Activated CD4-positive, alpha-beta T cell treated with anti-CD3 and anti-CD28 coated beads, Interleukin-2, amount 10 ng/mL, durations not matched to agents 24 days and 14 days (primary cell): ENCODE data around the gene ANKFY1. TPM values are rescaled to one million over a fixed set of nuclear protein-coding genes. Genes with fewer than 3 reads are reported as not detected.

Experiments
- DNase-seq: peaks from one replicate; pipeline ENCODE4 v3.0.0; 2022
- H3K27ac Mint-ChIP-seq: one replicate; pipeline ENCODE4 v1.8.0; 2022; ENCODE audit warnings: mild to moderate bottlenecking, mixed read lengths
- H3K27me3 Mint-ChIP-seq: one replicate; pipeline ENCODE4 v1.8.0; 2022; ENCODE audit warnings: mixed read lengths
- H3K36me3 Mint-ChIP-seq: one replicate; pipeline ENCODE4 v1.8.0; 2022; ENCODE audit warnings: low read depth, mild to moderate bottlenecking, mixed read lengths
- H3K4me1 Mint-ChIP-seq: one replicate; pipeline ENCODE4 v1.8.0; 2021; ENCODE audit warnings: mixed read lengths
- H3K4me3 Mint-ChIP-seq: one replicate; pipeline ENCODE4 v1.8.0; 2022; ENCODE audit warnings: mild to moderate bottlenecking, moderate library complexity, mixed read lengths
- H3K9me3 Mint-ChIP-seq: one replicate; pipeline ENCODE4 v1.8.0; 2021; ENCODE audit warnings: mixed read lengths
- intact Hi-C: fragments of 100-400 bp; cut with micrococcal nuclease; formaldehyde crosslinking; loops from one replicate; pipeline ENCODE4 v1.15.1; 2023
- total RNA-seq: library from RNA; stranded (reverse); gene quantifications from 2 replicates; pipeline ENCODE4 v1.2.3, GENCODE V29; 2022

The ANKFY1 gene
- total RNA-seq, 1 donor from 2014 or later: 53.1 TPM

DNA sequence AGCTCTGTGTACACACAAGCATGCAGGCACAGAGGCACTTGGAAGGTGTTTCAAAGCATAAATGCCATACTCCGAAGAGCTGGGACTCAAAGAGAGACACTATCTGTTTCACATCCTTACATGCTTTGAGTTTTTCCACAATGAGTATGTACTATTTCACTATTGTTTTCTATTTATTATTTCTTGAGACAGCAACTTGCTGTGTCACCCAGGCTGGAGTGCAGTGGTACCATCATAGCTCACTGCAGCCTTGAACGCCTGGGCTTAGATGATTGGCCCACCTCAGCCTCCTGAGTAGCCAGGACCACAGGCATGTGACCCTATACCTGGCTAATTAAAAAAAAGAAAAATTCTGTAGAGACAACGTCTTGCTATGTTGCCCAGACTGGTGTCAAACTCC is 89.2 kb downstream of the ANKFY1 start:
- peak overlapping the region; percentile 88 for H3K27ac Mint-ChIP-seq
- H3K36me3 Mint-ChIP-seq: peaks cover 76% of the 10 kb centered on the region
- no peak for DNase-seq
- no peaks in the 10 kb centered on the region for H3K27me3 Mint-ChIP-seq
- H3K4me3 Mint-ChIP-seq: peak overlapping the region; percentile 31
- intact Hi-C loops: no loop called here
- H3K4me1 Mint-ChIP-seq: peaks cover 51% of the 10 kb centered on the region
- no peaks in the 10 kb centered on the region for H3K9me3 Mint-ChIP-seq

DNA sequence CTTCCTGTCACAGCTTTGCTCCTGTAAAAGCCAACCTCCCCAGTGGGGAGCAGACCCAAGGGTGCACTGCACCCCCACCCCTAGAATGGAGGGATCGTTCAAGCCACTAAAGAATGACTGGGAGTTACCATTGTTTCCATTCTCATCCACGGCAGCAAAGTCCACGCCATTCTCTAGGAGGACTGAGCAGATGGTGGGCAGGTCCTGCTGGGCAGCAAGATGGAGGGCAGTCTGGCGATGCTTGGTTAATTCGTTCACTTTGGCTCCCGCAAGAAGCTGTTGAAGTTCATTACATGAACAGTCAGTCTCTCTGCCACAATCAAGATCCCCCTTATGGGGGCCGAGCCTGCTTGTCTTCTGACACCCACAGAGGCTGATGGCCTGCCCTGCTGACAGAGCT is 90.0 kb downstream of the ANKFY1 start:
- peaks cover 77% of the 10 kb centered on the region for H3K36me3 Mint-ChIP-seq
- intact Hi-C loops: no loop called here
- no peak overlapping the region for H3K4me3 Mint-ChIP-seq
- peak overlapping the region; percentile 88 for H3K27ac Mint-ChIP-seq
- no peaks in the 10 kb centered on the region for H3K27me3 Mint-ChIP-seq
- H3K9me3 Mint-ChIP-seq: no peaks in the 10 kb centered on the region
- H3K4me1 Mint-ChIP-seq: peaks cover 46% of the 10 kb centered on the region
- DNase-seq: no peak

- H3K4me1 Mint-ChIP-seq: peaks cover 34% of the 10 kb centered on the region
- H3K4me3 Mint-ChIP-seq: no peak overlapping the region
- H3K9me3 Mint-ChIP-seq: no peaks in the 10 kb centered on the region
- intact Hi-C loops: no loop called here
- H3K27me3 Mint-ChIP-seq: no peaks in the 10 kb centered on the region
- no peak overlapping the region for H3K27ac Mint-ChIP-seq
- no peak for DNase-seq
- H3K36me3 Mint-ChIP-seq: peaks cover 71% of the 10 kb centered on the region
Observed at GRCh38 chr17:4172356-4172755, 91.4 kb downstream of the ANKFY1 start.

- H3K27me3 Mint-ChIP-seq: no peaks in the 10 kb centered on the region
- DNase-seq: no peak
- H3K9me3 Mint-ChIP-seq: no peaks in the 10 kb centered on the region
- no peak overlapping the region for H3K27ac Mint-ChIP-seq
- H3K36me3 Mint-ChIP-seq: peaks cover 69% of the 10 kb centered on the region
- H3K4me3 Mint-ChIP-seq: no peak overlapping the region
- peaks cover 18% of the 10 kb centered on the region for H3K4me1 Mint-ChIP-seq
- intact Hi-C loops: no loop called here
Observed at GRCh38 chr17:4170639-4171280, 93.0 kb downstream of the ANKFY1 start.

DNA sequence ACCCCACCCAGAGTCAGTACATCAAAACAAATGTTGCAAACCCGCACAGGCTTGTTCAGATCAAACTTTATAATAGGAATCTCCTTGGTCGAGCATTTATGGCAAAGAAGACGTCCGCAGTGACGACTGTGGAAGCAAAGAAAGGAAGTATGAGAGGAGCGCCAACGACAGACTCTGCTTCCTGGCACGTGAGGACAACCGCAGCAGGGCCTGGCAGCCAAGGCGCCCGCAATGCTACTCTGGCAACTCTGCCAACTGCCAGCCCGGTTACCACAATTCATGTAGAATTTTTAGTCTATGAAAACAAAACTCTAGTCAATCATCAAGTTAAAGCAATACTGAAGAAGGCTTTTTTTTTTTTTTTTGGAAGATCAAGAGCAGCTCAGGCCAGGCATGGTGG is 96.0 kb downstream of the ANKFY1 start:
- H3K27ac Mint-ChIP-seq: no peak overlapping the region
- H3K36me3 Mint-ChIP-seq: peaks cover 55% of the 10 kb centered on the region
- H3K4me3 Mint-ChIP-seq: no peak overlapping the region

GRCh38 chr17:4166419-4166818 is 97.4 kb downstream of the ANKFY1 start:
- Mint-ChIP-seq H3K9me3 (no peaks in the 10 kb centered on the region), H3K27ac (no peak overlapping the region), H3K27me3 (no peaks in the 10 kb centered on the region), H3K36me3 (peaks cover 46% of the 10 kb centered on the region), H3K4me1 (peaks cover 5% of the 10 kb centered on the region), H3K4me3 (no peak overlapping the region)
- no peak for DNase-seq
- intact Hi-C loops: no loop called here

More for the DNA sequence above, 96.0 kb downstream of the ANKFY1 start:
- no peaks in the 10 kb centered on the region for H3K4me1 Mint-ChIP-seq
- no peaks in the 10 kb centered on the region for H3K27me3 Mint-ChIP-seq
- H3K9me3 Mint-ChIP-seq: no peaks in the 10 kb centered on the region
- intact Hi-C loops: no loop called here
- DNase-seq: no peak

DNA sequence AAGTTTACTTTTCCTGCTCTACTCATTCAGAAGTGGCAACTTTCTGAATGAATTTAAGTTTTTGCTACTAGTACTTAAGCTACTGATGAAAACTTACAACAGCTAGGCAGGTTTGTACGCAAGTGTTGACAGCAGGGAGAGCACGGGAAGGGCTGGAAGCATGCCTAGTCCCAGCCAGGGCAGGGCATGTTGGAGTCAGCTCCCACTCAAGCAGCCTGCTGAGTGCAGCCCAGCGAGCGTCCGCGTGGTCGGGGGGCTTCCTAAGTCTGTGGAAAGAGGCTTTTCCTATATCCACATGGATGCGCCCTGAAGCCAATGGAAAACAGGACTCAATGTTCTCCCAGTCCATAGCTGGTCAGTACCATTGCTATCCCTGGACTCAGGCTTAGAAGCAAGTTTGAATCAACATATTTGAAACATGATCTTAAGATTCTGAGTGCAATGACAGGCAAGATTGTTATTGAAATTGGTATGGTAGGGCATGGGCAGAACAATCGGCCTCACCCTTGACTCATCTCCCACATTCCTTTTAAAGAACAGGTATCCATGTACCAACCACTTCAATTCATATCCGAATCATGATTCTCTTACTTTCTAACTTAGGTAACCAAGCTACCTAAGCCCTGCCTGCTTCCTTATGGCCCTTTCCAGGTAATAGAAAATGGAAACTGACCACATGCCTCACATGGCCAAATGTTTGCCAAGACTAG is 98.3 kb downstream of the ANKFY1 start:
- Mint-ChIP-seq H3K27me3 (no peaks in the 10 kb centered on the region), H3K9me3 (no peaks in the 10 kb centered on the region), H3K4me1 (peaks cover 7% of the 10 kb centered on the region), H3K4me3 (no peak overlapping the region), H3K27ac (no peak overlapping the region), H3K36me3 (peaks cover 40% of the 10 kb centered on the region)
- no peak for DNase-seq
- intact Hi-C loops: no loop called here

DNA sequence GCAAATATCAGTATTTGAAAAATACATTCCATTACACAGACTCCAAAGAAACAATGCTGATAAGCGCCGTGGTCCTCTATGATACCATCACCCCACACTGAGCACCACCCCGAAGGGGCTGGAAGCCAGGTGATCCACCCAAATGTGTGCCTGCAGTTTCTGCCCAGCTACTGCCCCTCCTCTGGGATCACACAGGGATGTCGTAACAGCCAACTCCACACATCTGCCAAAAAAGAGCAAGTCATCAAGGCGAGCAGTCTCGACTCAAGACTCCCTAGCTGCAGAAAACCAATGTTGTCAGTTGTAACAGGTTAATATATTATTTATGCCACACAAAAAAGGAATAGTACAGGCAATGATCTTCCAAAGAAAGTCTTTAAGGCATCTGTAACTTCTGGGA is 99.8 kb downstream of the ANKFY1 start:
- Mint-ChIP-seq H3K36me3 (peaks cover 28% of the 10 kb centered on the region), H3K4me1 (peaks cover 7% of the 10 kb centered on the region), H3K9me3 (no peaks in the 10 kb centered on the region), H3K4me3 (no peak overlapping the region), H3K27me3 (no peaks in the 10 kb centered on the region), H3K27ac (no peak overlapping the region)
- intact Hi-C loops: no loop called here
- DNase-seq: no peak

- no peak overlapping the region for H3K4me3 Mint-ChIP-seq
- DNase-seq: no peak
- no peak overlapping the region for H3K27ac Mint-ChIP-seq
- no peaks in the 10 kb centered on the region for H3K27me3 Mint-ChIP-seq
- peaks cover 7% of the 10 kb centered on the region for H3K4me1 Mint-ChIP-seq
- no peaks in the 10 kb centered on the region for H3K9me3 Mint-ChIP-seq
- peaks cover 24% of the 10 kb centered on the region for H3K36me3 Mint-ChIP-seq
- intact Hi-C loops: no loop called here
Observed at GRCh38 chr17:4162775-4163466, 100.9 kb downstream of the ANKFY1 start.

- peak overlapping the region; percentile 34 for H3K27ac Mint-ChIP-seq
- H3K27me3 Mint-ChIP-seq: no peaks in the 10 kb centered on the region
- H3K36me3 Mint-ChIP-seq: peaks cover 18% of the 10 kb centered on the region
- no peaks in the 10 kb centered on the region for H3K9me3 Mint-ChIP-seq
- peaks cover 7% of the 10 kb centered on the region for H3K4me1 Mint-ChIP-seq
- intact Hi-C loops: no loop called here
- DNase-seq: no peak
- H3K4me3 Mint-ChIP-seq: no peak overlapping the region
Observed at GRCh38 chr17:4162321-4162720, 101.5 kb downstream of the ANKFY1 start.

GRCh38 chr17:4161967-4162305 is 101.8 kb downstream of the ANKFY1 start:
- intact Hi-C loops: no loop called here
- Mint-ChIP-seq H3K27ac (peak overlapping the region; percentile 34), H3K4me1 (peaks cover 7% of the 10 kb centered on the region), H3K4me3 (no peak overlapping the region), H3K36me3 (peaks cover 15% of the 10 kb centered on the region), H3K9me3 (no peaks in the 10 kb centered on the region), H3K27me3 (no peaks in the 10 kb centered on the region)
- no peak for DNase-seq

GRCh38 chr17:4161192-4161966 is 102.4 kb downstream of the ANKFY1 start:
- peak overlapping the region; percentile 64 for H3K27ac Mint-ChIP-seq
- no peak for DNase-seq
- no peak overlapping the region for H3K4me3 Mint-ChIP-seq
- no peaks in the 10 kb centered on the region for H3K9me3 Mint-ChIP-seq
- H3K4me1 Mint-ChIP-seq: peaks cover 7% of the 10 kb centered on the region
- intact Hi-C loops: no loop called here
- H3K27me3 Mint-ChIP-seq: no peaks in the 10 kb centered on the region
- H3K36me3 Mint-ChIP-seq: peaks cover 15% of the 10 kb centered on the region

- intact Hi-C loops: no loop called here
- Mint-ChIP-seq H3K9me3 (no peaks in the 10 kb centered on the region), H3K36me3 (peaks cover 9% of the 10 kb centered on the region), H3K27me3 (no peaks in the 10 kb centered on the region), H3K27ac (no peak overlapping the region), H3K4me3 (no peak overlapping the region), H3K4me1 (peaks cover 7% of the 10 kb centered on the region)
- DNase-seq: no peak
Observed at GRCh38 chr17:4160294-4160859, 103.4 kb downstream of the ANKFY1 start.
